ENCODE results near the gene TEDDM1.

DNA sequence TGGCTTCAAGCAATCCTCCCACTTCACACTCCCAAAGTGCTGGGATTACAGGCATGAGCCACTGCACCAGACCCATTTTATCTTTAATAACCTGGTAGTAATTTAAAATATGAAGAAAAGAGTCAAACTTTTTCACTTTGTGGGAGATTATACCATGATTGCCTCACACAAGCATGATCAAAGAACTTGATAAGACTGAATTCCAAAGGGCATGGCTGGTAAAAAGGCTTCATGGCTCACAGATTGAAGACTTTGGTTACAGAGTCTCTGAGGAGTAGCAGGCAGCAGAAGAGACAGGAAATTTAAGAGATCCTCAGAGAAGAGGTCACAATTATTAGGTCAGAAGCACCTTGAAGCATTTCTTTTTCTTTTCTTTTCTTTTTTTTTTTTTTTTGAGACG is 33.1 kb upstream of the TEDDM1 start:
- TF ChIP-seq POLR2A (IDR thresholded peaks at IDR 0.05): no peak
- TF ChIP-seq, protein P1, sequence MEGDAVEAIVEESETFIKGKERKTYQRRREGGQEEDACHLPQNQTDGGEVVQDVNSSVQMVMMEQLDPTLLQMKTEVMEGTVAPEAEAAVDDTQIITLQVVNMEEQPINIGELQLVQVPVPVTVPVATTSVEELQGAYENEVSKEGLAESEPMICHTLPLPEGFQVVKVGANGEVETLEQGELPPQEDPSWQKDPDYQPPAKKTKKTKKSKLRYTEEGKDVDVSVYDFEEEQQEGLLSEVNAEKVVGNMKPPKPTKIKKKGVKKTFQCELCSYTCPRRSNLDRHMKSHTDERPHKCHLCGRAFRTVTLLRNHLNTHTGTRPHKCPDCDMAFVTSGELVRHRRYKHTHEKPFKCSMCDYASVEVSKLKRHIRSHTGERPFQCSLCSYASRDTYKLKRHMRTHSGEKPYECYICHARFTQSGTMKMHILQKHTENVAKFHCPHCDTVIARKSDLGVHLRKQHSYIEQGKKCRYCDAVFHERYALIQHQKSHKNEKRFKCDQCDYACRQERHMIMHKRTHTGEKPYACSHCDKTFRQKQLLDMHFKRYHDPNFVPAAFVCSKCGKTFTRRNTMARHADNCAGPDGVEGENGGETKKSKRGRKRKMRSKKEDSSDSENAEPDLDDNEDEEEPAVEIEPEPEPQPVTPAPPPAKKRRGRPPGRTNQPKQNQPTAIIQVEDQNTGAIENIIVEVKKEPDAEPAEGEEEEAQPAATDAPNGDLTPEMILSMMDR (IDR thresholded peaks at IDR 0.05): no peak
